B cell (primary cell): ENCODE data around the gene AUTS2. TPM values are rescaled to one million over a fixed set of nuclear protein-coding genes. Genes with fewer than 3 reads are reported as not detected.

Source experiments
- ATAC-seq: fragments of 200-7000 bp; cut with Tn5 transposase; one replicate; pipeline ENCODE4 v1.10.0; 2021; ENCODE audit warnings: low read depth, mild to moderate bottlenecking, moderate number of reproducible peaks, moderate library complexity
- CTCF ChIA-PET: fragments of 350-600 bp; sonication (Branson Sonifier 250); formaldehyde crosslinking; loops from one replicate; lab custom pipeline; 2021; ENCODE audit warnings: antibody characterized with exemption, inconsistent platforms; lab: Charles Lee
- POLR2A ChIA-PET: fragments of 350-600 bp; sonication (Branson Sonifier 250); formaldehyde crosslinking; loops from one replicate; lab custom pipeline; 2021; ENCODE audit warnings: antibody characterized with exemption; lab: Charles Lee
- DNase-seq: peaks from one replicate; pipeline ENCODE4 v3.0.0; 2013
- H2AFZ ChIP-seq: 2 replicates; pipeline ENCODE4 v1.6.1; 2012; ENCODE audit warnings: mild to moderate bottlenecking, low read depth, low read length; ENCODE audit not compliant: insufficient read depth, poor library complexity, severe bottlenecking
- H3K27ac ChIP-seq, 2 donors: 1 replicate in 1 of 2; 2 replicates in 1 of 2; pipeline ENCODE4 v1.5.1; 2012 to 2013; ENCODE audit warnings: low read length in 2 of 2, mild to moderate bottlenecking in 2 of 2, moderate library complexity in 1 of 2
- H3K27me3 ChIP-seq, 4 experiments: fragments of 200-600 bp in 1 of 4; sonication (generic) in 1 of 4; replicated peaks in 1 of 4; 1 replicate in 2 of 4; 2 replicates in 2 of 4; pipeline versions ENCODE4 v1.6.1 to v1.7.0; 2013 to 2016; ENCODE audit warnings: low read length in 3 of 4, mild to moderate bottlenecking in 2 of 4, mixed read lengths in 1 of 4, moderate library complexity in 1 of 4; ENCODE audit not compliant: insufficient read depth in 4 of 4, control insufficient read depth in 3 of 4; ENCODE audit errors: control extremely low read depth in 1 of 4
- H3K36me3 ChIP-seq, 2 experiments: replicated peaks in 1 of 2; 1 replicate in 1 of 2; 2 replicates in 1 of 2; pipeline versions ENCODE4 v1.6.1 to v1.7.1; 2013; ENCODE audit warnings: low read length in 1 of 2; ENCODE audit not compliant: insufficient read depth in 2 of 2, control insufficient read depth in 1 of 2; ENCODE audit errors: control extremely low read depth in 1 of 2, extremely low read depth in 1 of 2
- H3K4me1 ChIP-seq, 2 donors: fragments of 200-600 bp in 1 of 2; sonication (generic) in 1 of 2; 1 replicate in 1 of 2; 2 replicates in 1 of 2; pipeline versions ENCODE4 v1.5.1 to v1.6.1; 2013 to 2017; ENCODE audit warnings: low read length in 2 of 2; ENCODE audit not compliant: control insufficient read depth in 2 of 2, insufficient read depth in 2 of 2
- H3K4me2 ChIP-seq: replicated peaks from 2 replicates; pipeline ENCODE3; 2012; ENCODE audit warnings: mild to moderate bottlenecking, low read depth, low read length; ENCODE audit not compliant: poor library complexity, severe bottlenecking
- H3K4me3 ChIP-seq, 5 experiments: fragments of 200-600 bp in 1 of 5; sonication (generic) in 1 of 5; 1 replicate in 3 of 5; 2 replicates in 2 of 5; pipeline versions ENCODE4 v1.5.1 to v1.7.0; 2011 to 2016; ENCODE audit warnings: low read length in 4 of 5, mild to moderate bottlenecking in 4 of 5, low read depth in 2 of 5, control low read depth in 1 of 5, moderate library complexity in 1 of 5; ENCODE audit not compliant: insufficient read depth in 1 of 5; ENCODE audit errors: control extremely low read depth in 1 of 5, extremely low read depth in 1 of 5
- H3K79me2 ChIP-seq: fragments of 200-600 bp; sonication (generic); one replicate; pipeline ENCODE4 v1.6.0; 2016; ENCODE audit warnings: low read length; ENCODE audit not compliant: control insufficient read depth, insufficient read depth
- H3K9ac ChIP-seq: fragments of 200-600 bp; sonication (generic); 2 replicates; pipeline ENCODE4 v1.6.1; 2017; ENCODE audit warnings: mild to moderate bottlenecking, low read length, moderate library complexity
- H3K9me3 ChIP-seq, 3 donors: one replicate each; pipeline versions ENCODE4 v1.6.1 to v1.7.1; 2013; ENCODE audit warnings: low read length in 2 of 3; ENCODE audit not compliant: control insufficient read depth in 2 of 3, insufficient read depth in 1 of 3; ENCODE audit errors: control extremely low read depth in 1 of 3
- H4K20me1 ChIP-seq: 2 replicates; pipeline ENCODE4 v1.6.0; 2012; ENCODE audit warnings: mild to moderate bottlenecking, low read length; ENCODE audit not compliant: insufficient read depth, control insufficient read depth, poor library complexity, severe bottlenecking
- H3K27ac Mint-ChIP-seq: one replicate; pipeline ENCODE4 v1.8.0; 2021; ENCODE audit warnings: mixed read lengths
- H3K27me3 Mint-ChIP-seq: one replicate; pipeline ENCODE4 v1.8.0; 2021; ENCODE audit warnings: mixed read lengths
- H3K4me1 Mint-ChIP-seq: one replicate; pipeline ENCODE4 v1.8.0; 2021; ENCODE audit warnings: mixed read lengths
- H3K4me3 Mint-ChIP-seq: one replicate; pipeline ENCODE4 v1.8.0; 2021; ENCODE audit warnings: mixed read lengths
- H3K9me3 Mint-ChIP-seq: one replicate; pipeline ENCODE4 v1.8.0; 2022; ENCODE audit warnings: mixed read lengths; ENCODE audit not compliant: insufficient read depth
- CTCF ChIP-seq: fragments of 200-600 bp; IDR thresholded peaks from one replicate; pipeline ENCODE4 v1.8.0; 2022; ENCODE audit warnings: antibody characterized with exemption, mild to moderate bottlenecking
- EZH2 ChIP-seq: IDR thresholded peaks from 2 replicates; pipeline ENCODE4 v1.6.1; 2012; ENCODE audit warnings: borderline replicate concordance, low read depth, mild to moderate bottlenecking, moderate library complexity, low read length; ENCODE audit not compliant: insufficient read depth, poor library complexity, severe bottlenecking
- WGBS: methylation state at CpG from one replicate; pipeline ENCODE4 v1.1.5; 2013; ENCODE audit warnings: missing lambda C conversion rate; ENCODE audit not compliant: insufficient coverage; 5-methylcytosine and 5-hydroxymethylcytosine counted together
- intact Hi-C: fragments of 100-400 bp; cut with micrococcal nuclease; formaldehyde crosslinking; loops from one replicate; pipeline ENCODE4 v1.10.0; 2022
- polyA plus RNA-seq: library from polyadenylated mRNA; depleted of rRNA; stranded (reverse); fragments of >200 nt; gene quantifications from 2 replicates; pipeline ENCODE4 v1.2.3, GENCODE V29; 2012
- total RNA-seq, 2 donors: library from RNA; stranded (reverse); fragments of 120-200 nt in 1 of 2; gene quantifications; 1 replicate in 1 of 2; 2 replicates in 1 of 2; pipeline versions ENCODE4 v1.2.3 to v1.2.4, GENCODE V29; 2013 to 2022

The AUTS2 gene
- total and polyA plus RNA-seq, 2 donors (not counting 1 experiment from before 2014, with no cell fraction given) = 22.3 to 35.0 TPM

GRCh38 chr7:69928621-69929020, 330.3 kb downstream of the AUTS2 start:
- Histone ChIP-seq H3K9me3 (peaks cover 0 to 19% (median 9%) of the 10 kb centered on the region in 3 donors), H3K4me1 (no peaks in the 10 kb centered on the region), H3K4me2 (no peak overlapping the region), H3K79me2 (peaks cover 34% of the 10 kb centered on the region), H3K4me3 (no peak overlapping the region), H3K9ac (no peak overlapping the region), H4K20me1 (peaks cover 4% of the 10 kb centered on the region), H3K27ac (no peak overlapping the region), H3K27me3 (no peaks in the 10 kb centered on the region), H3K36me3 (peaks cover 0 to 6% of the 10 kb centered on the region in 2 experiments), H2AFZ (no peak overlapping the region)
- H3K27ac Mint-ChIP-seq = no peak overlapping the region
- no peak for ATAC-seq
- DNase-seq = no peak
- H3K27me3 Mint-ChIP-seq = no peaks in the 10 kb centered on the region
- TF ChIP-seq CTCF (no peak), EZH2 (no peak)
- peaks cover 7% of the 10 kb centered on the region for H3K4me1 Mint-ChIP-seq
- no peak overlapping the region for H3K4me3 Mint-ChIP-seq
- no peaks in the 10 kb centered on the region for H3K9me3 Mint-ChIP-seq
- intact Hi-C loops = no loop called here
- ChIA-PET CTCF (interaction anchor here (1.7 kb wide), 1 partner anchor 14 kb away, joined by 4 read pairs; no protein-coding TSS in a partner anchor), POLR2A (no interaction called here)
- WGBS = 96% methylated on average over 6 of the region's 7 CpGs

GRCh38 chr7:69929622-69930021, 331.3 kb downstream of the AUTS2 start:
- Mint-ChIP-seq H3K4me3 (no peak overlapping the region), H3K4me1 (peaks cover 8% of the 10 kb centered on the region), H3K9me3 (no peaks in the 10 kb centered on the region), H3K27ac (no peak overlapping the region), H3K27me3 (no peaks in the 10 kb centered on the region)
- Histone ChIP-seq H3K36me3 (peaks cover 0 to 6% of the 10 kb centered on the region in 2 experiments), H3K27me3 (no peaks in the 10 kb centered on the region), H3K4me1 (no peaks in the 10 kb centered on the region), H3K79me2 (peaks cover 39% of the 10 kb centered on the region), H3K9me3 (peaks cover 0 to 16% (median 9%) of the 10 kb centered on the region in 3 donors), H3K9ac (no peak overlapping the region), H4K20me1 (peaks cover 9% of the 10 kb centered on the region), H2AFZ (no peak overlapping the region), H3K4me3 (no peak overlapping the region), H3K4me2 (no peak overlapping the region), H3K27ac (no peak overlapping the region)
- TF ChIP-seq CTCF (no peak), EZH2 (no peak)
- no CpG with 5 or more reads among the region's 2 CpGs for WGBS
- no peak for ATAC-seq
- ChIA-PET POLR2A (no interaction called here), CTCF (interaction anchor here (1.7 kb wide), 1 partner anchor 15 kb away, joined by 4 read pairs; no protein-coding TSS in a partner anchor)
- no peak for DNase-seq
- intact Hi-C loops = loop anchor here (5.0 to 10.0 kb wide), 3 partner anchors 527 to 1752 kb away; no protein-coding TSS in a partner anchor
